PC-3 (cell line): ENCODE measurements around the gene PIAS1.

Source experiments
- EZH2 ChIP-seq: fragments of 300-600 bp; sonication (generic); IDR thresholded peaks from one replicate; pipeline ENCODE4 v1.6.1; 2017; ENCODE audit warnings: antibody characterized with exemption, mild to moderate bottlenecking, low read length; ENCODE audit not compliant: unreplicated experiment
- TF ChIP-seq, protein P1 (sequence below): fragments of 300-600 bp; sonication (generic); conservative IDR thresholded peaks from 2 replicates; pipeline ENCODE4 v1.5.1; 2017; ENCODE audit warnings: antibody characterized with exemption, low read depth, mild to moderate bottlenecking, low read length

DNA sequence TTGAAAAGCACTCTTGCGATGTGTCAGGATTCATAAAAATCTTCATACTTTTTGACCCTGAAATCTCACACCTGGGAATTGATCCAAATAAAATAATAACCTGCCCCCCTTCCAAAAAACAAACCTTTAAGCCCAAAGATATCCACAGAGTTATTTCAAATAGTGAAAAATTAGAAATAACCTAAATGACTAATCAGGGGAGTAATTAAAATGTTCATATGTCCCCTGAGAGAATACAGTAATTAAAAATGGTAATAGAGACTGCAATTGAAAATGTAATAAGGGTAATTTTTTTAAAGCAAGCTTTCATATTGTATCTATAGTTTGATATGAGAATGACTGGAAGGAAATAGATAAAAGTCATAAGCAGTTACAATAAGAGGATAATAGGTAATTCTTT is 83.0 kb downstream of the PIAS1 start:
- TF ChIP-seq, protein P1, sequence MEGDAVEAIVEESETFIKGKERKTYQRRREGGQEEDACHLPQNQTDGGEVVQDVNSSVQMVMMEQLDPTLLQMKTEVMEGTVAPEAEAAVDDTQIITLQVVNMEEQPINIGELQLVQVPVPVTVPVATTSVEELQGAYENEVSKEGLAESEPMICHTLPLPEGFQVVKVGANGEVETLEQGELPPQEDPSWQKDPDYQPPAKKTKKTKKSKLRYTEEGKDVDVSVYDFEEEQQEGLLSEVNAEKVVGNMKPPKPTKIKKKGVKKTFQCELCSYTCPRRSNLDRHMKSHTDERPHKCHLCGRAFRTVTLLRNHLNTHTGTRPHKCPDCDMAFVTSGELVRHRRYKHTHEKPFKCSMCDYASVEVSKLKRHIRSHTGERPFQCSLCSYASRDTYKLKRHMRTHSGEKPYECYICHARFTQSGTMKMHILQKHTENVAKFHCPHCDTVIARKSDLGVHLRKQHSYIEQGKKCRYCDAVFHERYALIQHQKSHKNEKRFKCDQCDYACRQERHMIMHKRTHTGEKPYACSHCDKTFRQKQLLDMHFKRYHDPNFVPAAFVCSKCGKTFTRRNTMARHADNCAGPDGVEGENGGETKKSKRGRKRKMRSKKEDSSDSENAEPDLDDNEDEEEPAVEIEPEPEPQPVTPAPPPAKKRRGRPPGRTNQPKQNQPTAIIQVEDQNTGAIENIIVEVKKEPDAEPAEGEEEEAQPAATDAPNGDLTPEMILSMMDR = no peak
- TF ChIP-seq EZH2 = no peak
